HG02798 (cell line): ENCODE results near the gene PRDX6.
"Not testable (repeated sequence)": the region's sequence is repeated elsewhere in the genome, so short reads cannot be mapped to it uniquely, and the experiment has no call there.

ENCODE experiments used
- ATAC-seq: cut with Tn5 transposase; IDR thresholded peaks from one replicate; pipeline ENCODE4 v1.9.1; 2021; ENCODE audit warnings: mild to moderate bottlenecking; ENCODE audit not compliant: unreplicated experiment, poor library complexity

The PRDX6 gene

GRCh38 chr1:173493125-173493524 is 16.0 kb downstream of the PRDX6 start:
- not testable (repeated sequence) for ATAC-seq

DNA sequence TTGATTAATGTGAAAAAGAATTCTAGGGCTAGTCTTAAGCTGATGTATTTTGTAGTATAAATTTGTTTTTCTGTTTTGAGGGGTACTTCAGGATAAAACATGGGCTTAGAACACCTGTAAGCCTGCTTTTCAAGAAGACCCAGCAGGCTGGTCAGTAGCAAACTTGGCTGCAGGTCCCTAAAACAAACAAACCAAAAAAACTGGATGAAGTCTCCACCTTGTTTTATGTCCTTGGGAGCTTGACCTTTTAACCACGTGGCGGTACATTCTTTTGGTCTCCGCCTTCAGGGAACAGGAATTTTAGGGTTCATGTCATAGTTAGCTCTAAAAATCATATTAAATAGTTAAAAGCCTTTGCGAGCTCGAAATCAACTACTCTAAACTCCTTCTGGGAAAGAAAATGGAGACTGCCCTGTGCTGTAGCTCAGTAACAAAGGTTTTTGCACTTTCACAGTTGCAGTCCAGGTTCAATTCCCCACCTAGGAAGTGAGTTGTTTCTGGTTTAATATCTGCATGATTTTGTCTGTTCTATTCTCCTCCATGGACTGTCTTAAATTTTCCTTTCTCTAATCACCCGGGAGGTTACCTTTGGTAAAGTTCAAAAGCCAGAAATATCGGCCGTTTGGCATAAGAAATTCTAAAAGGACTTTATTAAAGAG is 18.6 kb downstream of the PRDX6 start:
- no peak for ATAC-seq

DNA sequence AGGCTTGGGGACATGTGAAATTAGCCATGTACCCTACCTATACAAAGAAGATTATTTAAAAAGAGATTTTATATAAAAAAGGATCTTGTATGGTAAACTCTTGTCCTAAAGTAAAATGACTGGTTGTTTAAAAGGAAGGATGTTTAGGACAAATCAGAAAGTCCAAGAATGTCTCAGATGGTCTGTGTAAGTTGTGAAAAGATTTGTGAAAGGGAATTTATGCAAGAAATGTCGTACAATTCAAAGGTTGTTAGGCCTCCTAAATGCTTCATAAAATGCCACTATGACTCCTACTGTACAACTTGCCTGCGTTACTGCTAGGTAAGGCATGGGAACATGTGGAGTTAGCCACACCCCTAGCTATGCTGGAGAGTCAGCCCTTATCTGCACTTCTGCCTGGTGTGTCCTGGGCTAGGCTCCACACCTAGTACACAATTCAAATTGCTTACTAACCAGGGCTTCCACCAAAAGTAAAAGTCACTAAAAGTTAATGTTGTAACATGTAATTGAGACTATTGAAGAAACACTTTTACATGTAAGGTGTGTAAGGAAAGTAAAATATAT is 19.7 kb downstream of the PRDX6 start:
- no peak for ATAC-seq

GRCh38 chr1:173499729-173500128 is 22.6 kb downstream of the PRDX6 start:
- no peak for ATAC-seq

GRCh38 chr1:173502104-173502503 is 25.0 kb downstream of the PRDX6 start:
- no peak for ATAC-seq

- no peak for ATAC-seq
These were observed 26.3 kb downstream of the PRDX6 start for GRCh38 chr1:173503391-173503790.

GRCh38 chr1:173504268-173504667 is 27.1 kb downstream of the PRDX6 start:
- ATAC-seq, result no peak

DNA sequence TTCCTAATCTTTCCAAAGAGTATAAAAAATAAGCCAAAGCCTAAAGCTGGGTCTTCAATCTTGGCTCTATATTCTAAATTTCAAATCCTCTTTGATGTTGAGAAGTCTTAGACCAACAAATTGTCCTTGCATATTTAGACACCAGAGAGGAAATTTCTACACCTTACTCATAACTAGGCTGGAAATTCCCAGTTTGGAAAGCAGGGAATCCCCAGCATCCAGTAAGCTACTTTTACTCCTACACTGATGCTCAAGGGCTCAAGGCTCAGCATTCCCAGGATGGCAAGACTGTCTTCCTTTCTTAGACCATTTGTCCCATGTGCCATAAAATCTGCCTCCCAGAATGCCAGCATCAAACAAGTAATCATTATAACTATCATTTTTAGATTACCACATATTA is 28.3 kb downstream of the PRDX6 start:
- ATAC-seq, result no peak

GRCh38 chr1:173506437-173506836 is 29.3 kb downstream of the PRDX6 start:
- no peak for ATAC-seq

GRCh38 chr1:173507205-173507846 is 30.2 kb downstream of the PRDX6 start:
- no peak for ATAC-seq

- ATAC-seq, result no peak
These were observed 30.7 kb downstream of the PRDX6 start for GRCh38 chr1:173507847-173508209.

DNA sequence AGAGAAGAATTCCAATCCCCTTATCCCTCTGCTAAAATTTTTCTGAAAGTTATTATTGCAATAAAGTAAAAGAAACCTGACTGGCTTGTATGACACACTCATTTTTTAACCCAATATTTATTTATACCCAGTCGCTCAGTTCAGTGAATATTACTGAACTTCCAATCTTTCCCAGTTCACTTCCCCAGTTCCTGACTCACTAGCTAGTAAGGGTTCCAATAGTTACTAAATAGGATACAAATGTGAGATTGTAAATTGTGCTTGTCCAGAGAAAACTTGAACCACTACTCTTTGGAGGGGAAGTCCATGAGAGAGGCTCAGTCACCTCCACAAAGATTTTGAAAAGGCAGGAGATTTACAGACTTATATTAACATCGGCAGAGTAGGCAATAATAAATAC is 31.4 kb downstream of the PRDX6 start:
- no peak for ATAC-seq

DNA sequence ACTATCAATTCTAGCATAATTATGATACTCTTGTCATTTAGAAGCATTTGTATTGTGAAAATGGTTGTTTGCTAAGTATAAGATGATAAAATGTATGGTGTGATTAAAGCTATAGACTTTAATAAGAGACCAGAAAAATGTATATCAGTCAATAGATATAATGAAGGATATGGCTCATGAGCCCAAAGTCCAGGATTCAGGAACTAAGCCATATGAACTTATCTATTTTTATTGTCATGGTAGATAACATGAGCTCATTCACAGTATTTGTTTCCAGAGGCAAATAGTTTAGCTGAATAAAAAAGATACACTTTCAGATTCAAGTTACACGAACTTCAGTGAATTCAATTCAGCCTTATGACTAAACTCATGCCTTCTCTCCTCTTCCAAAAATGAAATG is 32.7 kb downstream of the PRDX6 start:
- no peak for ATAC-seq

GRCh38 chr1:173514503-173514902 is 37.4 kb downstream of the PRDX6 start:
- ATAC-seq, result not testable (repeated sequence)

GRCh38 chr1:173520799-173521198 is 43.7 kb downstream of the PRDX6 start:
- no peak for ATAC-seq

DNA sequence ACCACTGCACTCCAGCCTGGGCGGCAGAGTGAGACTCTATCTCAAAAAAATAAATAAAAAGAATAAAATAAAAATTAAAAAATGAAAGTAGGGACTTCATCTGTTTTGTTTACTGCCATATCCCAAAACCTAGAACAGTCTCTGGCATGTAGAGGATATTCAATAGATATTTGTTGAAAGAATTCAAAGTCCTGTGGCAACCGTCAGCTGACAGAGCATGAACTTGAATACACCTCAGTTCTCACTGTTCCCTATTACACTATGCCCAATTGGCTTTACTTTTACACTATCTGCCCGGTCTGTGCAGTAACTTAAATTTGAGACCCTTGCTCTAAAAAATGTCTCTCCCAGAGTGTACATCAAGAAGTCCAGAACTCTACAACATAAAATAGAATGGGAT is 46.2 kb downstream of the PRDX6 start:
- no peak for ATAC-seq

DNA sequence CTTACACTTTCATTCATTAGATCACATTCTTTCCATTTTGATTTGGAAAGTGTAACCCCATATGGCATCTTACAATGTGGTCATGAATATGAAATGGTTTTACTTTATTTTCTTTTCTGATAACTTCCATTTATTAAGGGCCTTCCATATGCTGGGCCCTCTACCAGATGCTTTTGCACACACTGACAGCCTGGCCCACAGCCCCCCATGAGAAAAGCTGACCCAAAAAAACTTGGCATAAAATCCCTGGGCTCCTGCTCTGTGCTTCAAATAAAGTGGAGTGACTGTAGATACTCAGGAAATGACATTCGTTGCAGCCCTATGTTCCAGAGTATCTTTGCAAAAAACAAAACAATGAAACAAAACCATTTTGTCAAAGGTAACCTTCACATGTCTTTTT is 48.8 kb downstream of the PRDX6 start:
- ATAC-seq, result no peak

GRCh38 chr1:173527151-173527826 is 50.2 kb downstream of the PRDX6 start:
- ATAC-seq, result no peak

DNA sequence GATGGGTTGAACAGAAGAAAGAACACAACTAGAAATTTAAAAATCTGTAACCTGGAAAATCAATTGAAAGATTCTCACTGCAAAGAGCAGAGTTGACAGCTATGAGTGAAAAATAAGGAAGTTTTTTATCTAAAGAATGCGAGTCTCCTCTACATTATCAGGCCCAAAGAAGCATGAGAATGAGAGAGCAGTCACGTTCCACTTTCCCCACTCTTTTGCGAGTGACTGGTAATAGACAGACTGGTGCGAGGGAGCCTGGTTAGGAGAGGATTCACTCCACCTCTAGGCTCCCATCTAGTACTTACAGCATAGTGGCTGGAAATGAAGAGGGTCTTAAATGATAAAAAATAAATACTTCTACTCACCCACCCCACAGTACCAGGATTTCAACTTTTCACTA is 52.0 kb downstream of the PRDX6 start:
- ATAC-seq, result no peak

DNA sequence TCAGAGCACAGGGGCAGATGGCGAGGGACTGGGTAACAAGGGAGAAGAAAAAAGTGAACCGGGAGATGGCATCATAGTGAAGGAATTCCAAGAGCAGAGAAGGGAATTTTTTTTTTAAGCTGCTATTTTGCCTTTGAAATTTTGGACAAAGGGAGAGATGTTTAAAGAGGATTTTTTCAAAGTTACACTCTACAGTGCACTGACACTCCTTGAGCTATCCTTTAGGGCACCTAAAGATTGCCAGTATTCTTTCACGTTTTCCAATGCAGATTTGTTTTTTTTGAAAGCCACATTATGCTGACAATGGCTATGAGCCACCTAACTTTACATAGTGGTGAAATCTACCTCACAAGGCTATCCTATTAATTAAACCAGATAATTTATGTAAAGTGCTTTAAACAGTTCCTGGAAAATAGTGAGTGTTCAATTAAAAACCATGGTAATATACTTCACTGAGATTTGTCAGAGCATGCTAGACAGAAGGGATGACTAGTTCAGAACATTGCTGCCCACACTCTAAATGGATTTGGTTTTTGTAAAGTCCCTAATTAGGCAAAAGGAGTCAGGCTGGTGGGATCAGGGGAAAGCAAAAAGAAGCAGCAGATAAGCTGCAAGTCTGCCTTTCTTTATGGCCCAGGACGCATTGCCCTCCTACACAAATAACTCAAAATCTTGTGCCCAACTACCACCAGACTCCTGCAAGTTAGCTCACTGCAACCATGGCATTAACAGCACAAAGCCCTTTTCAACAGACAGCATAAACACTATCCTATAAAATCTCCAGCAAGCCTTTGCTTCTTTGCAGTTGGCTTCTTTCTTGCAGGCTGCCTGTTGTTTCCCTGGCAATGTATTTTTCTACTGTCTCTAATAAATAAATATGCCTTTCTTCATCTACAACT is 53.9 kb downstream of the PRDX6 start:
- no peak for ATAC-seq
